ENCODE data around the gene FABP3.

The FABP3 gene

GRCh38 chr1:31373897-31374486, 1.1 kb upstream of the FABP3 start:
- peak in 1 of 56 donors; percentile 59 for DNase-seq

GRCh38 chr1:31372751-31373055, 173 bp downstream of the FABP3 start:
- DNase-seq = peak in 2 of 56 donors; percentile 48 to 59

- DNase-seq = no peak
Measured at GRCh38 chr1:31372051-31372450, 825 bp downstream of the FABP3 start.

- peak in 2 of 56 donors; percentile 10 to 22 for DNase-seq
Measured at GRCh38 chr1:31371121-31371959, 1.5 kb downstream of the FABP3 start.

GRCh38 chr1:31370565-31370964, 2.3 kb downstream of the FABP3 start:
- no peak for DNase-seq

- no peak for DNase-seq
Measured at GRCh38 chr1:31370021-31370420, 2.9 kb downstream of the FABP3 start.

- no peak for DNase-seq
Measured at GRCh38 chr1:31368611-31369107, 4.2 kb downstream of the FABP3 start.

- DNase-seq = no peak
Measured at GRCh38 chr1:31366796-31367195, 6.1 kb downstream of the FABP3 start.

- no peak for DNase-seq
Measured at GRCh38 chr1:31364561-31365250, 8.2 kb downstream of the FABP3 start.

GRCh38 chr1:31362032-31362431, 10.8 kb downstream of the FABP3 start:
- DNase-seq = no peak

- no peak for DNase-seq
Measured at GRCh38 chr1:31361607-31362006, 11.3 kb downstream of the FABP3 start.

GRCh38 chr1:31356427-31356826, 16.4 kb downstream of the FABP3 start:
- DNase-seq = no peak

- DNase-seq = peak in 4 of 56 donors; percentile 5 to 16 (median 12)
Measured at GRCh38 chr1:31354283-31354682, 18.6 kb downstream of the FABP3 start.

- DNase-seq = no peak
Measured at GRCh38 chr1:31348449-31348848, 24.4 kb downstream of the FABP3 start.

- DNase-seq = no peak
Measured at GRCh38 chr1:31346785-31347184, 26.1 kb downstream of the FABP3 start.

- no peak for DNase-seq
Measured at GRCh38 chr1:31345635-31346034, 27.2 kb downstream of the FABP3 start.

GRCh38 chr1:31344503-31344902, 28.4 kb downstream of the FABP3 start:
- DNase-seq = no peak

GRCh38 chr1:31336687-31337467, 36.0 kb downstream of the FABP3 start:
- DNase-seq = peak in 1 of 56 donors; percentile 14

GRCh38 chr1:31335007-31335406, 37.9 kb downstream of the FABP3 start:
- peak in 6 of 56 donors; percentile 1 to 23 (median 10) for DNase-seq

GRCh38 chr1:31327381-31327780, 45.5 kb downstream of the FABP3 start:
- DNase-seq = no peak

- no peak for DNase-seq
Measured at GRCh38 chr1:31326461-31326860, 46.4 kb downstream of the FABP3 start.
